Measurements from ENCODE around the gene VGLL1.
A peak's percentile ranks its signal among the peaks of the same experiment; 100 is the strongest.

VGLL1 gene

GRCh38 chrX:136525738-136526606 is 6.0 kb upstream of the VGLL1 start:
- CTCF ChIA-PET = no interaction called here
- no peak overlapping the region for H3K4me3 ChIP-seq (ENCODE audit: low read depth, low read length)
- POLR2A ChIA-PET = no interaction called here
- TF ChIP-seq, protein P1, sequence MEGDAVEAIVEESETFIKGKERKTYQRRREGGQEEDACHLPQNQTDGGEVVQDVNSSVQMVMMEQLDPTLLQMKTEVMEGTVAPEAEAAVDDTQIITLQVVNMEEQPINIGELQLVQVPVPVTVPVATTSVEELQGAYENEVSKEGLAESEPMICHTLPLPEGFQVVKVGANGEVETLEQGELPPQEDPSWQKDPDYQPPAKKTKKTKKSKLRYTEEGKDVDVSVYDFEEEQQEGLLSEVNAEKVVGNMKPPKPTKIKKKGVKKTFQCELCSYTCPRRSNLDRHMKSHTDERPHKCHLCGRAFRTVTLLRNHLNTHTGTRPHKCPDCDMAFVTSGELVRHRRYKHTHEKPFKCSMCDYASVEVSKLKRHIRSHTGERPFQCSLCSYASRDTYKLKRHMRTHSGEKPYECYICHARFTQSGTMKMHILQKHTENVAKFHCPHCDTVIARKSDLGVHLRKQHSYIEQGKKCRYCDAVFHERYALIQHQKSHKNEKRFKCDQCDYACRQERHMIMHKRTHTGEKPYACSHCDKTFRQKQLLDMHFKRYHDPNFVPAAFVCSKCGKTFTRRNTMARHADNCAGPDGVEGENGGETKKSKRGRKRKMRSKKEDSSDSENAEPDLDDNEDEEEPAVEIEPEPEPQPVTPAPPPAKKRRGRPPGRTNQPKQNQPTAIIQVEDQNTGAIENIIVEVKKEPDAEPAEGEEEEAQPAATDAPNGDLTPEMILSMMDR (IDR thresholded peaks at IDR 0.05; ENCODE audit: insufficient read depth, low read length, missing control alignments) = no peak
- peak; percentile 61 for DNase-seq (ENCODE audit: low read depth, low spot score)

- no peak for DNase-seq (ENCODE audit: low read depth, low spot score)
- POLR2A ChIA-PET = no interaction called here
- H3K4me3 ChIP-seq (ENCODE audit: low read depth, low read length) = no peak overlapping the region
- CTCF ChIA-PET = no interaction called here
- TF ChIP-seq, protein P1 (IDR thresholded peaks at IDR 0.05; ENCODE audit: insufficient read depth, low read length, missing control alignments) = no peak
These were observed 3.2 kb upstream of the VGLL1 start for GRCh38 chrX:136528645-136529315.

DNA sequence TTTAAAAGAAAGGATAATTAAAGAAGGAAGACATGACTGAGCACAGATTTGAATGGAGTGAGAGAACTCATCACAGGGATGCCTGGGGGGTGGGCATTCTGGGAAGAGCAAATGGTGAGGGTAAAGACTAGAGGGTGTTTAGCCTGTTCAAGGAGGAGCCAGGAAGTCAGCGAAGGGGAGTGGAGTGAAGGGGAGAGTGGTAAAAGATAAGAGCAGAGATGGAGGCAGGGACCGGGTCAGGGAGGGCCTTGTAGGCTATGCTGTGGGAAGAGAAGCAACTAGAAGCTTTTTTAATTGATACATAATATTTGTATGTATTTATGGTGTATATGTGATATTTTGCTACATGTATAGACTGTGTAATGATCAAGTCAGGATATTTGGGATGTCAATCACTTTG is 2.2 kb upstream of the VGLL1 start:
- CTCF ChIA-PET = no interaction called here
- TF ChIP-seq, protein P1 (IDR thresholded peaks at IDR 0.05; ENCODE audit: insufficient read depth, low read length, missing control alignments) = no peak
- POLR2A ChIA-PET = no interaction called here
- DNase-seq (ENCODE audit: low read depth, low spot score) = no peak
- no peak overlapping the region for H3K4me3 ChIP-seq (ENCODE audit: low read depth, low read length)

- CTCF ChIA-PET = no interaction called here
- POLR2A ChIA-PET = no interaction called here
These were observed 2.1 kb downstream of the VGLL1 start for GRCh38 chrX:136534131-136534530.

DNA sequence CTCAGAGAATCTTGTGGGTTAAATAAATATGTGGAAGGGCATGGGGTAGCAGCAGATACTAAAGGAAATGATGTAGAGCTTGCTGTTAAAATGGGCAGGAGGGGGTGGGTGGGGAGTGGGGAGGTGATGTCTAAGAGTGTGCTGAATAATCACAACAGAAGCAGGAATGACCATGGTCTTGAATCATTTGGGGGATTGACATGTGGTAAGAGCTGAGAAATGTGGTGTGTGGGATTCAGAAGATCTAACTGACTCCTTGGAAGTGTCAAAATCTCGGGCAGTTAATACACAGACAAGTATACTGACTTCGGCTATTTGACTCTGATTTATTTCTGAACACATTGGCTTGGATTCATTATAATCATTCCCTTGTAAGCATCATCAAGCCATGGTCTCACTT is 6.8 kb downstream of the VGLL1 start:
- TF ChIP-seq, protein P1 (IDR thresholded peaks at IDR 0.05; ENCODE audit: insufficient read depth, low read length, missing control alignments) = no peak
- CTCF ChIA-PET = no interaction called here
- POLR2A ChIA-PET = no interaction called here
- DNase-seq (ENCODE audit: low read depth, low spot score) = no peak
- H3K4me3 ChIP-seq (ENCODE audit: low read depth, low read length) = no peak overlapping the region

More at GRCh38 chrX:136534131-136534530, 2.1 kb downstream of the VGLL1 start:
- no peak for DNase-seq (ENCODE audit: low read depth, low spot score)
- H3K4me3 ChIP-seq (ENCODE audit: low read depth, low read length) = no peak overlapping the region
- TF ChIP-seq, protein P1 (IDR thresholded peaks at IDR 0.05; ENCODE audit: insufficient read depth, low read length, missing control alignments) = no peak

- TF ChIP-seq, protein P1 (IDR thresholded peaks at IDR 0.05; ENCODE audit: insufficient read depth, low read length, missing control alignments) = no peak
- POLR2A ChIA-PET = no interaction called here
These were observed 8.2 kb downstream of the VGLL1 start for GRCh38 chrX:136540226-136540625.

More at GRCh38 chrX:136540226-136540625, 8.2 kb downstream of the VGLL1 start:
- DNase-seq (ENCODE audit: low read depth, low spot score) = no peak
- no peak overlapping the region for H3K4me3 ChIP-seq (ENCODE audit: low read depth, low read length)
- CTCF ChIA-PET = no interaction called here
